Bronchial epithelial cell (primary cell): ENCODE results near the gene EEFSEC. TPM values are rescaled to one million over a fixed set of nuclear protein-coding genes. Genes with fewer than 3 reads are reported as not detected.

Experiments
- DNase-seq: peaks from one replicate; pipeline ENCODE4 v3.0.0-alpha.2; 2010; ENCODE audit warnings: low read depth
- FAIRE-seq: peaks from 2 replicates; lab custom pipeline; 2011; peaks lifted over from hg19 to GRCh38; lab: Jason Lieb, UNC
- H3K27me3 ChIP-seq: 2 replicates; pipeline ENCODE4 v1.5.1; 2011; ENCODE audit warnings: low read length; ENCODE audit not compliant: control insufficient read depth, insufficient read depth
- H3K36me3 ChIP-seq: 2 replicates; pipeline ENCODE4 v1.5.1; 2011; ENCODE audit warnings: low read length; ENCODE audit not compliant: control insufficient read depth, insufficient read depth
- H3K4me3 ChIP-seq: 2 replicates; pipeline ENCODE4 v1.5.1; 2011; ENCODE audit warnings: mild to moderate bottlenecking, low read depth, low read length, control low read depth
- total RNA-seq: library from RNA; depleted of rRNA; stranded (reverse); fragments of >200 nt; gene quantifications from 2 replicates; pipeline ENCODE4 v1.2.1, GENCODE V29; 2014
- TF ChIP-seq, protein P1 (sequence below): IDR thresholded peaks from 2 replicates; pipeline ENCODE4 v1.5.1; 2011; ENCODE audit warnings: mild to moderate bottlenecking, moderate library complexity, low read length, control low read depth, inconsistent platforms; ENCODE audit not compliant: insufficient read depth, severe bottlenecking

Gene EEFSEC
- total RNA-seq, 1 donor from 2014 or later, result 3.7 TPM

DNA sequence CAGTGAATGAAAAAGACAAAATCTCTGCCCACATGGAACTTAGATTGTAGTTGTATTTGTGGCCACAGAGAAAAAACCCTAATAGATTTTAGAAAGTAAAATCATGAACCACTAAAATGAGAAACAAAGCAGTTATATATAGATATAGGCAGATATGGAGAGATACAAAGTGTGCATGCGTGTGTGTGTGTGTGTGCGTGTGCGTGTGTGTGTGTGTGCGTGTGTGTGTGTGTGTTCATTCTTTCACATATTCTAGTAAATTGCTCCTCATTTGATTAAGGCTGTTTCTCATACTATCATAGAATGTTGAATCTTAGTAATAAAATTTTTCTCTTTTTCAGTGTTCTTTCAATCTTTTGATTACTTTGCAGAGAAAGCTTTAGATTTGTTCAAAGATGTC, 194.8 kb downstream of the EEFSEC start:
- no peak overlapping the region for H3K4me3 ChIP-seq
- no peak for DNase-seq
- TF ChIP-seq, protein P1, sequence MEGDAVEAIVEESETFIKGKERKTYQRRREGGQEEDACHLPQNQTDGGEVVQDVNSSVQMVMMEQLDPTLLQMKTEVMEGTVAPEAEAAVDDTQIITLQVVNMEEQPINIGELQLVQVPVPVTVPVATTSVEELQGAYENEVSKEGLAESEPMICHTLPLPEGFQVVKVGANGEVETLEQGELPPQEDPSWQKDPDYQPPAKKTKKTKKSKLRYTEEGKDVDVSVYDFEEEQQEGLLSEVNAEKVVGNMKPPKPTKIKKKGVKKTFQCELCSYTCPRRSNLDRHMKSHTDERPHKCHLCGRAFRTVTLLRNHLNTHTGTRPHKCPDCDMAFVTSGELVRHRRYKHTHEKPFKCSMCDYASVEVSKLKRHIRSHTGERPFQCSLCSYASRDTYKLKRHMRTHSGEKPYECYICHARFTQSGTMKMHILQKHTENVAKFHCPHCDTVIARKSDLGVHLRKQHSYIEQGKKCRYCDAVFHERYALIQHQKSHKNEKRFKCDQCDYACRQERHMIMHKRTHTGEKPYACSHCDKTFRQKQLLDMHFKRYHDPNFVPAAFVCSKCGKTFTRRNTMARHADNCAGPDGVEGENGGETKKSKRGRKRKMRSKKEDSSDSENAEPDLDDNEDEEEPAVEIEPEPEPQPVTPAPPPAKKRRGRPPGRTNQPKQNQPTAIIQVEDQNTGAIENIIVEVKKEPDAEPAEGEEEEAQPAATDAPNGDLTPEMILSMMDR, result no peak
- H3K27me3 ChIP-seq, result no peaks in the 10 kb centered on the region
- H3K36me3 ChIP-seq, result no peaks in the 10 kb centered on the region
- FAIRE-seq, result no peak

DNA sequence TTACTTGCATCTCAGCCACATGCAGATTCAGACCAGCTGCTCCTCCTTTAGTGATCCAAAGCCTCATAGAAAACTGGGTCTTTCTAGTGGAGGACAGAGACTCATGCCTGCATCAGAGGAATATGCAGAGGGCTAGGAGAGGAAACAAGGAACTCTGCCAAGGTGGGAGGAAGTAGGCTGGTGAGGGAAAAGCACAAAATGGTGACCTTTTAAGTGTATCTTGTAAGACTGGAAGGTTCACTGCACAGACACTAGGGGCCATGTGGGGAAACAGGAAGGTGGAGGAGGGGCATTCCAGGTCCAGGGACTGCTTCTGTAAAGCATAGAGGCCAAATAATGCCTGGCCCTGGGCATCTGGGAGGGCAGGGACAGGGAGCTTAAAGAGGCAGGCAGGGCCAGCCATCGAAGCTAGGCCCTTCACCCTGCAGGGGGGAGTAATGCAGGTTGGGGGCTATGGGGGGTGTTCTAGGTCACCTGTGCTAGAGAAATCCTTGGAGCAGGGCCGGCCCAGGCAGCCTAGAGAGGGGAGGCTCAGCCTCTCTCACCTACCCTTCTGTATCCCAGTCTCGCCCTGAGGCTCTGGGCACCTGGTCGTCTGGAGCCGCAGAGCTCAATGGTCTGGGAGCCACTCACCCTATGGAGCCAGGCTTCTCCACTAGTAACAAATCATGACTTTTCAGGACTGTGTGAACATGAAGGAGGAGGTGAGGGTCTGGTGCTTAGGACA, 195.7 kb downstream of the EEFSEC start:
- TF ChIP-seq, protein P1, result no peak
- FAIRE-seq, result no peak
- Histone ChIP-seq H3K4me3 (no peak overlapping the region), H3K27me3 (no peaks in the 10 kb centered on the region), H3K36me3 (no peaks in the 10 kb centered on the region)
- no peak for DNase-seq

DNA sequence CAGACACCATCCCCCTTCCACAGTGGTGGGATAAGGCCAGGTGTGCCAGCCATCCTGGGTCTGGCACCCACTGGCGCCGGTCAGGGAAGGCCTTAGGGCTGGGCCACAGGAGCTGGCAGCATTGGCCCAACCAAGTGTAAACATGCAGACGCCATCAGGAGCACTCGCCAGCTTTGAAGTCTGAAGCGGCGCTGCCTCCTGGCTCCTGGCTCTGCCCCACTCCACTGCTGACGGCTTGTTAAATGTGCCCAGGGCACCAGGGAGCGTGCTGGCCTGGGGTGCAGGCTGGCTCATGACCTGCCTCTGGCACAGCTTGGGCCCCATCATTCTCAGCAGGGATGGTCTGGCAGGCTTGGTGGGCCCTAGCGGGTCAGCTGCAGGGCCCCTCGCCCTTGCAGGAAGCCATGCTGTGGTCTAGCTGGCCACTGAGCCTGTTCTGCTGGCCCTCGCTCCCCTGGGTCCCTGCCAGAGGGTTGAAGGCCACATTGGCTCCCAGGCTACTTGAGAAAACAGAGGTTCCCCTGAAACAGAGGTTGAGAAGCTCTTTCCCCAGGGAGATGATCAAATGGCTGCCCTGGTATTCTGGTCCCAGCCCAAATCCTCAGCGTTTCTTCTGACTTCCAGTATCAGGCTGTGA, 196.8 kb downstream of the EEFSEC start:
- H3K4me3 ChIP-seq, result no peak overlapping the region
- DNase-seq, result no peak
- no peaks in the 10 kb centered on the region for H3K27me3 ChIP-seq
- H3K36me3 ChIP-seq, result no peaks in the 10 kb centered on the region
- TF ChIP-seq, protein P1, result no peak
- FAIRE-seq, result peak; percentile 58

DNA sequence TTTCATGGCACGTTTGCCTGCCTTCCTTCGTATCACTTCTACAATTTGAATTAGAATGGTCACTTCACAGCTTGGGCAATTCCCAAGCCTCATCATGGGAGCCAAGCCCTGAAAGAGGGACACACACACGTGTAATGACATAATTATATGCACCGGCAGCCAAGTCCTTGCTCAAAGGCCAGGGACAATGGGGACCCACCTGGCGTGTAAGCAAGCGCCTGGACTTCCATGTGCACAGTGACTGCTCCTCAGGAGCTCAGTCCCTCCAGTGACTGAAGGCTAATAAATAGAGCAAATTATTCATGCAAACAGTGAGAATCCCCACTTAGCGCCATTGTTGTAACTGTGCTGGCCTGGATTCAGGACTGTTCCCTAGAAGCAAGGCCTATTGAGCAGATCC, 198.3 kb downstream of the EEFSEC start:
- TF ChIP-seq, protein P1, result no peak
- DNase-seq (no peak), FAIRE-seq (no peak)
- no peak overlapping the region for H3K4me3 ChIP-seq
- no peaks in the 10 kb centered on the region for H3K27me3 ChIP-seq
- H3K36me3 ChIP-seq, result no peaks in the 10 kb centered on the region

DNA sequence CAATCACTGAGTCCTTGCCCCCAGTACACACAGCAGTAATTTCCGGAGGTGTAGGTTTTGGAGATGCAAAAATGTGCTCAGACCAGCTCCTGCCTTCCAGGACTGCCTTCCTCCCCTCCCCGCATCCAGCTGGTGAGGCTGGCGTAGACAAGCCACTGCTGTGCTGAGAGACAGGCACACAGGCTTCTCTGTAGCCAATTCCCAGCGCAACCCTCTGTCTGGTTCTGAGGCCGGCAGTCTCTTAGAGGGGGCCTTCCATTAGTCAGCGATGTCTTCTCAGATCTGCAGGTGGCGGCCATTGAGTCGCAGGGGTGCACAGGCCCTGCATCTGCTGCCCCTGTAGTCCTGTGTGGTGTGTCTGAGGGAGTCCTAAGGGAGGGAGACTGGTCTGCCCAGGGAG, 199.0 kb downstream of the EEFSEC start:
- TF ChIP-seq, protein P1, result no peak
- DNase-seq (no peak), FAIRE-seq (no peak)
- no peaks in the 10 kb centered on the region for H3K27me3 ChIP-seq
- H3K36me3 ChIP-seq, result no peaks in the 10 kb centered on the region
- H3K4me3 ChIP-seq, result no peak overlapping the region
